LNCaP clone FGC (cell line): ENCODE data around the gene SPTLC2.

Experiments
- DNase-seq: peaks from one replicate; pipeline ENCODE4 v3.0.0-alpha.2; 2011; ENCODE audit warnings: low read depth
- H3K4me3 ChIP-seq: 2 replicates; pipeline ENCODE4 v1.5.1; 2011; ENCODE audit warnings: mild to moderate bottlenecking, low read depth, low read length, control low read depth
- TF ChIP-seq, protein P1 (sequence below): IDR thresholded peaks from 2 replicates; pipeline ENCODE4 v1.5.1; 2012; ENCODE audit warnings: mild to moderate bottlenecking; ENCODE audit not compliant: control insufficient read depth, insufficient read depth; ENCODE audit errors: extremely low read depth

The SPTLC2 gene

DNA sequence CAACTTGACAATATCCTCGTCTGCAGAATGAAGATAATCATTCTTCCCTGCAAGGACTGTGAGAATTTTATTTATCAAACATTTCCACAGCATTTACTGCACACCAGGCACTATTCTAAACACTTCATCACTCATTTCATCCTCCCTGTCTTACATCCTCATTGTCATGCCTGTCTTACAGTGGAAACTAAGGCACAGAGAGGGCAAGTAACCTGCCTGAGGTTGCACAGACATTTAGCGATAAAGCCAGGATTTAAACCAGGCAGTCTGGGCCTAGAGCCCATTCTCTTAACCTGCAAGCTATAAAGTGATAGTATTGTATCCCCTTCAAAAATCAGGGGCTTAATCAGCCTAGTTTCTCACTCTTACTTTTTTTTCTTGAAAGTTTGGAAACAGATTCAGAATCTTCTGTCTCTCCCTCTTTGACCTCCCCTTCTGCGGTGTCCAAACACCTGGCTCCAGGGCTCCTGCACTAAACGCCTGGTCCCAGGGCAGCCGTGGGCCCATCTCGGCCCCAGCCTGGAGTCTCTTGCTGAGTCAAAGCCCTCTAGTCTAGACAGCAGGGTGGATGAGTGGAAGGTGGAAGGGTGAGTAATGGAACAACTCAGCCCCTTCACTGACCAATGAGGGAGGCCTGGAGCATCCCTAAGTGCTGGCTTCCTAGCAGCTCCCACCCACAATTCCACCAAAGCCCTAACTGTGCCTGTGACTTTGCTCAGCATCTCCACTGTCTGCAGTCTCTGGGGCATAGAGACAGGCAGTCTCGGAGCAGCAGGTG lies 130.3 kb downstream of the SPTLC2 start:
- H3K4me3 ChIP-seq: no peak overlapping the region
- TF ChIP-seq, protein P1, sequence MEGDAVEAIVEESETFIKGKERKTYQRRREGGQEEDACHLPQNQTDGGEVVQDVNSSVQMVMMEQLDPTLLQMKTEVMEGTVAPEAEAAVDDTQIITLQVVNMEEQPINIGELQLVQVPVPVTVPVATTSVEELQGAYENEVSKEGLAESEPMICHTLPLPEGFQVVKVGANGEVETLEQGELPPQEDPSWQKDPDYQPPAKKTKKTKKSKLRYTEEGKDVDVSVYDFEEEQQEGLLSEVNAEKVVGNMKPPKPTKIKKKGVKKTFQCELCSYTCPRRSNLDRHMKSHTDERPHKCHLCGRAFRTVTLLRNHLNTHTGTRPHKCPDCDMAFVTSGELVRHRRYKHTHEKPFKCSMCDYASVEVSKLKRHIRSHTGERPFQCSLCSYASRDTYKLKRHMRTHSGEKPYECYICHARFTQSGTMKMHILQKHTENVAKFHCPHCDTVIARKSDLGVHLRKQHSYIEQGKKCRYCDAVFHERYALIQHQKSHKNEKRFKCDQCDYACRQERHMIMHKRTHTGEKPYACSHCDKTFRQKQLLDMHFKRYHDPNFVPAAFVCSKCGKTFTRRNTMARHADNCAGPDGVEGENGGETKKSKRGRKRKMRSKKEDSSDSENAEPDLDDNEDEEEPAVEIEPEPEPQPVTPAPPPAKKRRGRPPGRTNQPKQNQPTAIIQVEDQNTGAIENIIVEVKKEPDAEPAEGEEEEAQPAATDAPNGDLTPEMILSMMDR: no peak
- no peak for DNase-seq

DNA sequence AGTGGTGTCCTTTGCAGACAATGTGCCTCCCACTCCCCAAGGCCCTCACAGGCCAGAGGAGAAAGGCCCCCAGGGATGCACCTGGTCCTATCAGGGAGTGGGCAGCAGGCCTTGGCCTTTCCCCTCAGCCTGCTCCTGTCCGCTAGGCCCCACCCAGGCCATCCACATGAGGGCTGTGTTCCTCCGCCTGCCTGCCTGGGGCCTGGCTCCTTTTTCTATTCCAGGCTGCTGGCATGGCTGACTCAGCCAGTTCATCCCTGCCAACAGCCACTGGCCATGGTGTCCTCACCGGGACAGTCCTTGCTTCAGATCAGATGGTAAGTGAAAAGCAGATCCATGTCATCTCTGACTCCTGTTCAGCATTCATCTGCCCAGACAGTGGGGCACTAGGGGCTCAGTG lies 131.2 kb downstream of the SPTLC2 start:
- no peak for DNase-seq
- TF ChIP-seq, protein P1: no peak
- H3K4me3 ChIP-seq: no peak overlapping the region

DNA sequence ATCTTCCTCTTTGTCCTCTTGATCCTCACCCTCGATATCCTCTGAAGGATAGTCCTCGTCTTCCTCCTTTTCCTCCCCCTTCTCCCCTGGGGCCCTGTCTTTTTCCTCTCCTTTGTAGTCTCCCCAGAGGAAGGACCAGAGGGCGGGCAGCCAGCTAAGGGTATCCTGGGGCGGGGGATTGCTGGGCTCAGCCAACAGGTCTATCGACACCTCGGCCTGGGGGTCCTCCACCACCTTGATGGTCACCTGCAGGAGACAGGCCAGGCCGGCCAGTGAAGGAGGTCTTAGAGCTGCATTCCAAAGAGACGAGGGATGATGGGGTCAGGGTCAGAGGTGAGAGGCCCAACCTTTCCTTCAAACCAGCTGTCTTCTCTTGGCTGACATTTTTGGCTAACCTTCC lies 134.0 kb downstream of the SPTLC2 start:
- H3K4me3 ChIP-seq: no peak overlapping the region
- TF ChIP-seq, protein P1: no peak
- no peak for DNase-seq

DNA sequence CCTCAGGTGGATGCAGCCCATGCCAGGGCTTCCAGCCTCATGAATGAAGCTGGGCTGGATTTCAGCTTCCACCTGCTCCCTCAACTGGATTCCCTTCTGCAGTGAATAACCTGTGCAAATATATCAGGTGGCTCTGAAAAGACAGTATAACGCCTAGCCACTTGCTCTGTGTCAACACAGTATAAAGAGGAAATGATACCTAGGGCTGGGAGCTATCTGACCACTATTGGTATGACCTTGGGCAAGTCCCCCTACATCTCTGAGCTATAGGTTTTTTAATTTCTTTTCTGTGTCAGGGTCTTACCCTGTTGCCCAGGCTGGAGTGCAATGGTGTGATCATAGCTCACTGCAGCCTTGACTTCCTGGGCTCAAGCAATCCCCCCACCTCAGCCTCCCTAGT lies 137.6 kb downstream of the SPTLC2 start:
- no peak overlapping the region for H3K4me3 ChIP-seq
- no peak for DNase-seq
- TF ChIP-seq, protein P1: no peak

DNA sequence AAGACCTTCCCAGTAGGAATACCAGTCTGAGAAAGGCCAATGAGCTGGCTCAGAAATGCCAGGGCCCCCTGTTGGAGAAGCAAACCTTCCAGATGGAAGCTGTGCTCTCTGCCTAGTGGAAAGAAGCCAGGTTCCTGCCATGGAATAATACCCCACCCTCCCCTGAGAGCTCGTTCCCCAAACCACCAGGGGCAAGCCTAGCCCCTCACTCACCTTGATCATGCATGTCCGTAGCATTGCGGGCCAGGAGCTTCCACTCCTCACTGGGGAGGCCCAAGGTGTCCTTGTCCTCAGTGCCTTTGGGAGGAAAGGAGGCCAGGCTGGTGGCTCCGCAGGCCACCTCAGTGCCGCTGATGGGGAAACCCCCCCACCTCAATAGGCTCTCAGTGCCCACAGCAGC lies 138.4 kb downstream of the SPTLC2 start:
- no peak overlapping the region for H3K4me3 ChIP-seq
- TF ChIP-seq, protein P1: no peak
- DNase-seq: no peak

DNA sequence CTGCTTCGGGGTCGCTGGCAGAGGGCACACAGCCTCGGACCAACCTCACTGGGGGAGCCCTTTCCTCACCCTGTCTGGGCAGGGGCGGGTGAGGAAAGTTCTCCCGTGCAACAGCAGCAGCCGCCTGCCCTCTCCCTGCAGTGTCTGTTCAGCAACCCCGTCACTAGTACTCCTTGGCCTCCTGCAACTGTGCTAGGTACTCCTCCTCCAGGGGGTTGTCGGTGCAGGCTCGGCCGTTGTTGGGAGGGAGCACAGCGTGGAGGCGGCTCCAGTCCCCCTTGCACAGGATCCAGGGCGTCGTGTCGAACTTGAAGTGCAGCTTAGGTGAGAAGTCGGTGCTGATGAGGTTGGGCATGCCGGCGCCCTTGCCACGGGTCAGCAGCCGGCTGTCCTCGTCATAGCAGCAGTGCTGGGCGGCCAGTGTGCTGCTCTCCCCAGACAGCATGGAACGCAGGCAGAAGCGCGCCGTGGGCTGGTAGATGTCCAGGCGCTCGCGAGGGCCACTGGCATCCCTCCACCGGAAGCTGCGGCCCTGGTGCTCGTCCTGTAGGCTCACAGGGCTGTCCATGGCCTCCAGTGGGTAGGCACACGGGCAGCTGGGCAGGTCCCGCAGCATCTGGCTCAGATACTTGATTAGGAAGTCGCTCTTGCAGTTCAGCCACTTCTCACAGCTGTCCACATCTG lies 140.9 kb downstream of the SPTLC2 start:
- DNase-seq: no peak
- TF ChIP-seq, protein P1: no peak
- H3K4me3 ChIP-seq: no peak overlapping the region
